VCaP (cell line): ENCODE measurements around the gene OR13C8.

Experiments
- H3K27ac ChIP-seq: fragments of 450-650 bp; 2 replicates; pipeline ENCODE4 v1.5.1; 2017
- TF ChIP-seq, protein P1 (sequence below): fragments of 450-650 bp; conservative IDR thresholded peaks from 2 replicates; pipeline ENCODE4 v1.5.1; 2017; ENCODE audit warnings: mild to moderate bottlenecking, moderate library complexity

OR13C8 gene

DNA sequence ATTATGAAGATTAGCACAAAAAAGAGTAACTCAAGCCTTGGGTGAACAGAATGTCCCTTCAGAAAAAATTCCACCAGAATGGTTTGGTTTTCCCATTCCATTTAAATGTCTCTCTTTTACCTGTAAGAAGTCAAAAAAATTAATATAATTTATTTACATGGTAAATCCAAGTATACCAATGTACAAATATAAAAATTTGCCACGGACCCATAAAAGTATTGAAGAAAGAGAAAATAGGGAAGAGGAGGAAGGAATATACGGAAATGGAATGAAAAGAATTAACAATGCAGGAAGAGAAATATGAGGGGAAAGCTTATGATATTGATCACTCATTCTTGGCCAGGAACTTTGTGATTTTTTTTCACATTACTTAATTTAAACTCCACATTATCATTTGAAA, 49.1 kb downstream of the OR13C8 start, which contains the start of gene OR13C9:
Gene OR13C9 (minus strand): TSS at position 101 of the 400 bp plus-strand sequence. CDS start 0 bp downstream, at position 101.
- TF ChIP-seq, protein P1, sequence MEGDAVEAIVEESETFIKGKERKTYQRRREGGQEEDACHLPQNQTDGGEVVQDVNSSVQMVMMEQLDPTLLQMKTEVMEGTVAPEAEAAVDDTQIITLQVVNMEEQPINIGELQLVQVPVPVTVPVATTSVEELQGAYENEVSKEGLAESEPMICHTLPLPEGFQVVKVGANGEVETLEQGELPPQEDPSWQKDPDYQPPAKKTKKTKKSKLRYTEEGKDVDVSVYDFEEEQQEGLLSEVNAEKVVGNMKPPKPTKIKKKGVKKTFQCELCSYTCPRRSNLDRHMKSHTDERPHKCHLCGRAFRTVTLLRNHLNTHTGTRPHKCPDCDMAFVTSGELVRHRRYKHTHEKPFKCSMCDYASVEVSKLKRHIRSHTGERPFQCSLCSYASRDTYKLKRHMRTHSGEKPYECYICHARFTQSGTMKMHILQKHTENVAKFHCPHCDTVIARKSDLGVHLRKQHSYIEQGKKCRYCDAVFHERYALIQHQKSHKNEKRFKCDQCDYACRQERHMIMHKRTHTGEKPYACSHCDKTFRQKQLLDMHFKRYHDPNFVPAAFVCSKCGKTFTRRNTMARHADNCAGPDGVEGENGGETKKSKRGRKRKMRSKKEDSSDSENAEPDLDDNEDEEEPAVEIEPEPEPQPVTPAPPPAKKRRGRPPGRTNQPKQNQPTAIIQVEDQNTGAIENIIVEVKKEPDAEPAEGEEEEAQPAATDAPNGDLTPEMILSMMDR = no peak

More for the DNA sequence above, 49.1 kb downstream of the OR13C8 start, which contains the start of gene OR13C9:
- H3K27ac ChIP-seq = no peak within 1 kb of the TSS
